Neural cell (in vitro differentiated cells): Measurements from ENCODE around the gene WNT2B. TPM values are rescaled to one million over a fixed set of nuclear protein-coding genes. Genes with fewer than 3 reads are reported as not detected.

ENCODE experiments used
- H2AFZ ChIP-seq: fragments of 200-600, 300-800 bp; sonication (generic), shearing (Covaris generic); 2 replicates; pipeline ENCODE4 v1.6.0; 2014; ENCODE audit warnings: low read depth, mild to moderate bottlenecking, antibody characterized with exemption, low read length, moderate library complexity
- H3F3A ChIP-seq: fragments of 200-600 bp; shearing (Covaris generic); 2 replicates; pipeline ENCODE4 v1.6.1; 2016; ENCODE audit warnings: mild to moderate bottlenecking, moderate library complexity, mixed read lengths, antibody characterized with exemption, low read length; ENCODE audit not compliant: insufficient read depth, poor library complexity, severe bottlenecking
- H3K27ac ChIP-seq: fragments of 200-600, 300-800 bp; sonication (generic), shearing (Covaris generic); 2 replicates; pipeline ENCODE4 v1.5.1; 2014; ENCODE audit warnings: mild to moderate bottlenecking, low read length, moderate library complexity
- H3K27me3 ChIP-seq: fragments of 300-800, 200-600 bp; sonication (generic), shearing (Covaris generic); 2 replicates; pipeline ENCODE4 v1.6.0; 2014; ENCODE audit warnings: mild to moderate bottlenecking, low read depth, low read length, moderate library complexity; ENCODE audit not compliant: insufficient read depth
- H3K36me3 ChIP-seq: fragments of 300-800, 200-600 bp; sonication (generic), shearing (Covaris generic); 2 replicates; pipeline ENCODE4 v1.5.1; 2014; ENCODE audit warnings: mild to moderate bottlenecking, antibody characterized with exemption, low read length, moderate library complexity; ENCODE audit not compliant: insufficient read depth
- H3K4me2 ChIP-seq: fragments of 300-800, 200-600 bp; sonication (generic), shearing (Covaris generic); 2 replicates; pipeline ENCODE4 v1.6.0; 2014; ENCODE audit warnings: mild to moderate bottlenecking, low read length
- H3K4me3 ChIP-seq: fragments of 300-800, 200-600 bp; sonication (generic), shearing (Covaris generic); 2 replicates; pipeline ENCODE4 v1.5.1; 2014; ENCODE audit warnings: mild to moderate bottlenecking, low read length, moderate library complexity
- H3K79me2 ChIP-seq: fragments of 200-600 bp; shearing (Covaris generic); replicated peaks from 2 replicates; pipeline ENCODE4 v1.6.0; 2014; ENCODE audit warnings: mild to moderate bottlenecking, low read length, moderate library complexity; ENCODE audit not compliant: insufficient read depth
- H3K9ac ChIP-seq: fragments of 300-800, 200-600 bp; sonication (generic), shearing (Covaris generic); 2 replicates; pipeline ENCODE4 v1.6.1; 2016; ENCODE audit warnings: mild to moderate bottlenecking, low read length, mixed read lengths
- H3K9me2 ChIP-seq: fragments of 200-600 bp; shearing (Covaris generic); 2 replicates; pipeline ENCODE4 v1.6.1; 2016; ENCODE audit warnings: mild to moderate bottlenecking, low read length, mixed read lengths; ENCODE audit not compliant: insufficient read depth
- H3K9me3 ChIP-seq: fragments of 200-600, 300-800 bp; sonication (generic), shearing (Covaris generic); 2 replicates; pipeline ENCODE4 v1.6.1; 2016; ENCODE audit warnings: mild to moderate bottlenecking, mixed run types, low read length, moderate library complexity, mixed read lengths
- H4K20me1 ChIP-seq: fragments of 200-600 bp; shearing (Covaris generic); 2 replicates; pipeline ENCODE4 v1.6.1; 2016; ENCODE audit warnings: mild to moderate bottlenecking, mixed run types; ENCODE audit not compliant: insufficient read depth
- EP300 ChIP-seq: fragments of 450-650 bp; conservative IDR thresholded peaks from 2 replicates; pipeline ENCODE4 v1.6.1; 2014; ENCODE audit warnings: antibody characterized with exemption, mild to moderate bottlenecking, moderate library complexity; ENCODE audit not compliant: poor library complexity, severe bottlenecking
- EZH2 ChIP-seq: fragments of 200-600, 300-800 bp; shearing (Covaris generic), sonication (generic); IDR thresholded peaks from 2 replicates; pipeline ENCODE4 v1.6.1; 2014; ENCODE audit warnings: antibody characterized with exemption, low read length, borderline replicate concordance, mild to moderate bottlenecking; ENCODE audit not compliant: insufficient read depth, poor library complexity, severe bottlenecking
- MXI1 ChIP-seq: fragments of 450-650 bp; conservative IDR thresholded peaks from 2 replicates; pipeline ENCODE4 v1.6.1; 2014; ENCODE audit warnings: antibody characterized with exemption, mild to moderate bottlenecking; ENCODE audit not compliant: poor library complexity, severe bottlenecking
- POLR2AphosphoS5 ChIP-seq: IDR thresholded peaks from 2 replicates; pipeline ENCODE4 v1.6.1; 2012
- RAD21 ChIP-seq: fragments of 450-650 bp; conservative IDR thresholded peaks from 2 replicates; pipeline ENCODE4 v1.6.1; 2014; ENCODE audit warnings: antibody characterized with exemption, mild to moderate bottlenecking, moderate library complexity
- SMC3 ChIP-seq: fragments of 450-650 bp; conservative IDR thresholded peaks from 2 replicates; pipeline ENCODE4 v1.6.1; 2014; ENCODE audit warnings: antibody characterized with exemption, mild to moderate bottlenecking, moderate library complexity; ENCODE audit not compliant: poor library complexity
- TAF1 ChIP-seq: IDR thresholded peaks from 2 replicates; pipeline ENCODE4 v1.6.1; 2012; ENCODE audit warnings: low read depth
- polyA plus RNA-seq: library from polyadenylated mRNA; depleted of rRNA; stranded (reverse); fragments of >200 nt; gene quantifications from 2 replicates; pipeline ENCODE4 v1.2.3, GENCODE V29; 2014
- TF ChIP-seq, protein P1 (sequence below): fragments of 450-650 bp; IDR thresholded peaks from 2 replicates; pipeline ENCODE4 v1.5.1; 2014; ENCODE audit warnings: antibody characterized with exemption, mild to moderate bottlenecking, moderate library complexity; ENCODE audit not compliant: poor library complexity, severe bottlenecking
- TF ChIP-seq, protein P2 (sequence below): IDR thresholded peaks from 2 replicates; pipeline ENCODE4 v1.6.1; 2012; ENCODE audit warnings: borderline replicate concordance

The WNT2B gene
- polyA plus RNA-seq, 1 donor from 2014 or later, result 3.1 TPM

- H3K27ac ChIP-seq, result no peak overlapping the region
- H3K79me2 ChIP-seq, result no peaks in the 10 kb centered on the region
- H3K9me3 ChIP-seq, result no peaks in the 10 kb centered on the region
- no peaks in the 10 kb centered on the region for H3K27me3 ChIP-seq
- H2AFZ ChIP-seq, result no peak overlapping the region
- no peak for TF ChIP-seq RAD21
- TF ChIP-seq TAF1, result no peak
- TF ChIP-seq POLR2AphosphoS5, result no peak
- TF ChIP-seq EP300, result no peak
- no peak for TF ChIP-seq SMC3
- TF ChIP-seq, protein P1, sequence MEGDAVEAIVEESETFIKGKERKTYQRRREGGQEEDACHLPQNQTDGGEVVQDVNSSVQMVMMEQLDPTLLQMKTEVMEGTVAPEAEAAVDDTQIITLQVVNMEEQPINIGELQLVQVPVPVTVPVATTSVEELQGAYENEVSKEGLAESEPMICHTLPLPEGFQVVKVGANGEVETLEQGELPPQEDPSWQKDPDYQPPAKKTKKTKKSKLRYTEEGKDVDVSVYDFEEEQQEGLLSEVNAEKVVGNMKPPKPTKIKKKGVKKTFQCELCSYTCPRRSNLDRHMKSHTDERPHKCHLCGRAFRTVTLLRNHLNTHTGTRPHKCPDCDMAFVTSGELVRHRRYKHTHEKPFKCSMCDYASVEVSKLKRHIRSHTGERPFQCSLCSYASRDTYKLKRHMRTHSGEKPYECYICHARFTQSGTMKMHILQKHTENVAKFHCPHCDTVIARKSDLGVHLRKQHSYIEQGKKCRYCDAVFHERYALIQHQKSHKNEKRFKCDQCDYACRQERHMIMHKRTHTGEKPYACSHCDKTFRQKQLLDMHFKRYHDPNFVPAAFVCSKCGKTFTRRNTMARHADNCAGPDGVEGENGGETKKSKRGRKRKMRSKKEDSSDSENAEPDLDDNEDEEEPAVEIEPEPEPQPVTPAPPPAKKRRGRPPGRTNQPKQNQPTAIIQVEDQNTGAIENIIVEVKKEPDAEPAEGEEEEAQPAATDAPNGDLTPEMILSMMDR, result no peak
- TF ChIP-seq MXI1, result no peak
- TF ChIP-seq, protein P2, sequence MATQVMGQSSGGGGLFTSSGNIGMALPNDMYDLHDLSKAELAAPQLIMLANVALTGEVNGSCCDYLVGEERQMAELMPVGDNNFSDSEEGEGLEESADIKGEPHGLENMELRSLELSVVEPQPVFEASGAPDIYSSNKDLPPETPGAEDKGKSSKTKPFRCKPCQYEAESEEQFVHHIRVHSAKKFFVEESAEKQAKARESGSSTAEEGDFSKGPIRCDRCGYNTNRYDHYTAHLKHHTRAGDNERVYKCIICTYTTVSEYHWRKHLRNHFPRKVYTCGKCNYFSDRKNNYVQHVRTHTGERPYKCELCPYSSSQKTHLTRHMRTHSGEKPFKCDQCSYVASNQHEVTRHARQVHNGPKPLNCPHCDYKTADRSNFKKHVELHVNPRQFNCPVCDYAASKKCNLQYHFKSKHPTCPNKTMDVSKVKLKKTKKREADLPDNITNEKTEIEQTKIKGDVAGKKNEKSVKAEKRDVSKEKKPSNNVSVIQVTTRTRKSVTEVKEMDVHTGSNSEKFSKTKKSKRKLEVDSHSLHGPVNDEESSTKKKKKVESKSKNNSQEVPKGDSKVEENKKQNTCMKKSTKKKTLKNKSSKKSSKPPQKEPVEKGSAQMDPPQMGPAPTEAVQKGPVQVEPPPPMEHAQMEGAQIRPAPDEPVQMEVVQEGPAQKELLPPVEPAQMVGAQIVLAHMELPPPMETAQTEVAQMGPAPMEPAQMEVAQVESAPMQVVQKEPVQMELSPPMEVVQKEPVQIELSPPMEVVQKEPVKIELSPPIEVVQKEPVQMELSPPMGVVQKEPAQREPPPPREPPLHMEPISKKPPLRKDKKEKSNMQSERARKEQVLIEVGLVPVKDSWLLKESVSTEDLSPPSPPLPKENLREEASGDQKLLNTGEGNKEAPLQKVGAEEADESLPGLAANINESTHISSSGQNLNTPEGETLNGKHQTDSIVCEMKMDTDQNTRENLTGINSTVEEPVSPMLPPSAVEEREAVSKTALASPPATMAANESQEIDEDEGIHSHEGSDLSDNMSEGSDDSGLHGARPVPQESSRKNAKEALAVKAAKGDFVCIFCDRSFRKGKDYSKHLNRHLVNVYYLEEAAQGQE, result no peak
- no peak for TF ChIP-seq EZH2
- no peak overlapping the region for H3K9ac ChIP-seq
- H3K9me2 ChIP-seq, result no peaks in the 10 kb centered on the region
- no peaks in the 10 kb centered on the region for H3F3A ChIP-seq
- no peaks in the 10 kb centered on the region for H4K20me1 ChIP-seq
- no peaks in the 10 kb centered on the region for H3K36me3 ChIP-seq
- H3K4me2 ChIP-seq, result no peak overlapping the region
- H3K4me3 ChIP-seq, result no peak overlapping the region
Observed at GRCh38 chr1:112529301-112529700, 20.5 kb downstream of the WNT2B start.

DNA sequence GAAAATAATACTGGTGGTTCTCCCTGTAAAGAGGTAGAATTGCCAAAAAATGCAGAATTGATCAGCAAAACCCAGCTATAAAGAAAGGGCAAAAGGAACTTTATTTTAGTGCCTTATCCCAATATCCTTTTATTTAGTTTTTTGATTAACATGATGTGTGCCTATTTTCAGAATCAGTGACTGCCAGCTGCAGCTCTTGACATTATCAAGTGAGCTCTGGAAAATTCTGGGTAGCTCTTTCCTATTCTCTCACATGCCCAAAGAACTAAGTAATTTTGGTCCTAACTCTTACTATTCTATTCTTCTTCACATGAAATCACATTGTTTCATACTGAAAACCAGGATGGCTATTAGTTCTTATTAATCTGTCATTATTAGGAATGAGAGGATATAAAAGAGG lies 22.1 kb downstream of the WNT2B start:
- TF ChIP-seq EP300 (no peak), POLR2AphosphoS5 (no peak), RAD21 (no peak), TAF1 (no peak), EZH2 (no peak), MXI1 (no peak), SMC3 (no peak)
- TF ChIP-seq, protein P2, result no peak
- TF ChIP-seq, protein P1, result no peak
- H3K27me3 ChIP-seq, result no peaks in the 10 kb centered on the region
- no peaks in the 10 kb centered on the region for H3K9me3 ChIP-seq
- H2AFZ ChIP-seq, result no peak overlapping the region
- no peak overlapping the region for H3K4me2 ChIP-seq
- H3K9me2 ChIP-seq, result no peaks in the 10 kb centered on the region
- no peaks in the 10 kb centered on the region for H3K36me3 ChIP-seq
- no peak overlapping the region for H3K4me3 ChIP-seq
- no peaks in the 10 kb centered on the region for H3K79me2 ChIP-seq
- H4K20me1 ChIP-seq, result no peaks in the 10 kb centered on the region
- H3F3A ChIP-seq, result no peaks in the 10 kb centered on the region
- no peak overlapping the region for H3K9ac ChIP-seq
- no peak overlapping the region for H3K27ac ChIP-seq
